ENCODE results near the gene XRN2.
"Not testable (repeated sequence)": the region's sequence is repeated elsewhere in the genome, so short reads cannot be mapped to it uniquely, and the experiment has no call there.

XRN2 gene

GRCh38 chr20:21391185-21391971 lies 88.2 kb downstream of the XRN2 start:
- no peak for DNase-seq

- no peak for DNase-seq
These were observed 88.8 kb downstream of the XRN2 start for GRCh38 chr20:21391972-21392352.

GRCh38 chr20:21393166-21393565 lies 90.0 kb downstream of the XRN2 start:
- DNase-seq: no peak

- no peak for DNase-seq
These were observed 90.8 kb downstream of the XRN2 start for GRCh38 chr20:21393816-21394519.

- no peak for DNase-seq
These were observed 91.4 kb downstream of the XRN2 start for GRCh38 chr20:21394551-21394950.

GRCh38 chr20:21395051-21395665 lies 92.0 kb downstream of the XRN2 start:
- no peak for DNase-seq

- DNase-seq: no peak
These were observed 92.8 kb downstream of the XRN2 start for GRCh38 chr20:21395666-21396598.

- no peak for DNase-seq
These were observed 93.6 kb downstream of the XRN2 start for GRCh38 chr20:21396599-21397340.

GRCh38 chr20:21397341-21398108 lies 94.4 kb downstream of the XRN2 start, which contains the start of gene NKX2-4:
Gene NKX2-4, minus strand, starts transcription at chr20:21397526. Its CDS starts 127 bp downstream, at chr20:21397399.
- DNase-seq: no peak

GRCh38 chr20:21398109-21399004 lies 95.2 kb downstream of the XRN2 start:
- DNase-seq: no peak

GRCh38 chr20:21399005-21399475 lies 95.9 kb downstream of the XRN2 start:
- no peak for DNase-seq

GRCh38 chr20:21411725-21412124 lies 108.6 kb downstream of the XRN2 start:
- DNase-seq: no peak

GRCh38 chr20:21413996-21414395 lies 110.9 kb downstream of the XRN2 start:
- DNase-seq: not testable (repeated sequence)

- not testable (repeated sequence) for DNase-seq
These were observed 116.0 kb downstream of the XRN2 start for GRCh38 chr20:21419147-21419546.

GRCh38 chr20:21421601-21422236 lies 118.6 kb downstream of the XRN2 start:
- no peak for DNase-seq

- DNase-seq: not testable (repeated sequence)
These were observed 120.6 kb downstream of the XRN2 start for GRCh38 chr20:21423712-21424111.

- DNase-seq: no peak
These were observed 121.7 kb downstream of the XRN2 start for GRCh38 chr20:21424846-21425245.

GRCh38 chr20:21430020-21430419 lies 126.9 kb downstream of the XRN2 start:
- no peak for DNase-seq

- DNase-seq: no peak
These were observed 129.8 kb downstream of the XRN2 start for GRCh38 chr20:21432911-21433310.
